K562 (cell line): ENCODE data around the gene OBSCN. TPM values are rescaled to one million over a fixed set of nuclear protein-coding genes. Genes with fewer than 3 reads are reported as not detected.

ENCODE experiments used
- ATAC-seq: fragments of 200-7000 bp; cut with Tn5 transposase; 3 replicates; pipeline ENCODE4 v1.9.1; 2020; ENCODE audit warnings: moderate library complexity
- BruUV-seq: library from RNA; stranded (reverse); fragments of 400-500 nt; replicated peaks from 2 replicates; lab custom pipeline; 2021; lab: Mats Ljungman, UMichigan
- CTCF ChIA-PET: fragments of 300-600 bp; formaldehyde crosslinking; extraction: SDS; loops from one replicate; lab custom pipeline; 2021; ENCODE audit warnings: low intra/inter-chr PET ratio; lab: Yijun Ruan, JAX
- POLR2A ChIA-PET: fragments of 300-600, 350-650 bp; sonication (Branson Sonifier 250); formaldehyde crosslinking; extraction: SDS; loops from one replicate; lab custom pipeline; 2021; ENCODE audit warnings: antibody characterized with exemption, inconsistent platforms; lab: Yijun Ruan, JAX
- DNase-seq, 4 experiments: peaks; one replicate each; pipeline versions ENCODE4 v3.0.0 to v3.0.0-alpha.2; 2011 to 2018; ENCODE audit warnings: low spot score in 3 of 4, mixed read lengths in 3 of 4; ENCODE audit errors: extremely low read depth in 1 of 4
- FAIRE-seq: peaks from 2 replicates; lab custom pipeline; 2011; peaks lifted over from hg19 to GRCh38; lab: Jason Lieb, UNC
- H2AFZ ChIP-seq: 2 replicates; pipeline ENCODE4 v1.6.0; 2011; ENCODE audit warnings: low read depth, low read length, control low read depth, inconsistent platforms
- H3K27ac ChIP-seq: fragments of 200-600 bp; 3 replicates; pipeline ENCODE4 v1.8.0; 2011; ENCODE audit warnings: low read depth, mild to moderate bottlenecking, control low read depth, inconsistent platforms, low read length, moderate library complexity, mixed read lengths; ENCODE audit errors: extremely low read depth
- H3K27me3 ChIP-seq, 2 experiments: fragments of 300-600 bp in 1 of 2; 2 replicates in 1 of 2; 3 replicates in 1 of 2; pipeline versions ENCODE4 v1.6.0 to v1.8.0; 2011; ENCODE audit warnings: inconsistent platforms in 2 of 2, low read length in 2 of 2, mild to moderate bottlenecking in 1 of 2, mixed read lengths in 1 of 2, moderate library complexity in 1 of 2; ENCODE audit not compliant: control insufficient read depth in 2 of 2, insufficient read depth in 2 of 2
- H3K36me3 ChIP-seq: fragments of 300-600 bp; 3 replicates; pipeline ENCODE4 v1.8.0; 2011; ENCODE audit warnings: mild to moderate bottlenecking, low read length, inconsistent platforms; ENCODE audit not compliant: control insufficient read depth, insufficient read depth
- H3K4me1 ChIP-seq, 2 experiments: fragments of 200-600 bp in 1 of 2; replicated peaks in 1 of 2; 2 replicates in 1 of 2; 3 replicates in 1 of 2; pipeline versions ENCODE4 v1.5.1 to v1.8.0; 2011; ENCODE audit warnings: inconsistent platforms in 2 of 2, low read length in 2 of 2, mild to moderate bottlenecking in 1 of 2, mixed read lengths in 1 of 2, moderate library complexity in 1 of 2; ENCODE audit not compliant: control insufficient read depth in 2 of 2, insufficient read depth in 2 of 2
- H3K4me2 ChIP-seq: 2 replicates; pipeline ENCODE4 v1.6.1; 2011; ENCODE audit warnings: low read length, control low read depth, inconsistent platforms, mixed read lengths; ENCODE audit not compliant: insufficient read depth
- H3K4me3 ChIP-seq: fragments of 200-600 bp; sonication (generic), shearing (Covaris generic); 2 replicates; pipeline ENCODE4 v1.5.1; 2016; ENCODE audit warnings: control low read depth, inconsistent platforms
- H3K79me2 ChIP-seq: fragments of 200-600 bp; 3 replicates; pipeline ENCODE4 v1.8.0; 2011; ENCODE audit warnings: low read length, inconsistent platforms; ENCODE audit not compliant: control insufficient read depth, insufficient read depth
- H3K9ac ChIP-seq, 2 experiments: 2 replicates each; pipeline versions ENCODE4 v1.6.0 to v1.6.1; 2011; ENCODE audit warnings: low read depth in 2 of 2, low read length in 2 of 2, control low read depth in 1 of 2, inconsistent platforms in 1 of 2, mild to moderate bottlenecking in 1 of 2, mixed read lengths in 1 of 2; ENCODE audit not compliant: insufficient read depth in 1 of 2
- H3K9me1 ChIP-seq: one replicate; pipeline ENCODE4 v1.6.0; 2011; ENCODE audit warnings: inconsistent platforms, mild to moderate bottlenecking, low read length, moderate library complexity; ENCODE audit not compliant: control insufficient read depth, insufficient read depth
- H3K9me3 ChIP-seq: replicated peaks from 2 replicates; pipeline ENCODE4 v1.5.1; 2011; ENCODE audit warnings: low read depth, low read length, inconsistent platforms; ENCODE audit not compliant: control insufficient read depth, insufficient read depth
- H4K20me1 ChIP-seq: replicated peaks from 2 replicates; pipeline ENCODE4 v1.6.1; 2011; ENCODE audit warnings: low read length, inconsistent platforms, mixed read lengths; ENCODE audit not compliant: control insufficient read depth, insufficient read depth
- EP300 ChIP-seq: IDR thresholded peaks from 2 replicates; pipeline ENCODE4 v1.6.1; 2012; ENCODE audit warnings: low read length, improper control_type of control experiment
- TAF15 ChIP-seq: fragments of 200-400 bp; formaldehyde crosslinking; IDR thresholded peaks from 2 replicates; pipeline ENCODE4 v1.6.1; 2017; ENCODE audit warnings: mild to moderate bottlenecking, low read depth, low read length, moderate library complexity
- ZBTB7A ChIP-seq: IDR thresholded peaks from 2 replicates; pipeline ENCODE4 v1.6.1; 2011; ENCODE audit warnings: low read depth, mild to moderate bottlenecking, low read length, moderate library complexity, borderline replicate concordance; ENCODE audit not compliant: control insufficient read depth
- ZNF551 ChIP-seq: fragments of 250-450 bp; sonication (Bioruptor Pico); IDR thresholded peaks from 2 replicates; pipeline ENCODE4 v1.5.0; 2021; ENCODE audit warnings: mild to moderate bottlenecking, moderate library complexity
- WGBS: fragments of 100-300 bp; shearing (Covaris generic); methylation state at CpG from one replicate; pipeline ENCODE4 v1.1.6; 2016; ENCODE audit warnings: low coverage, mixed read lengths; ENCODE audit not compliant: insufficient coverage; ENCODE audit errors: missing lambda C conversion rate; 5-methylcytosine and 5-hydroxymethylcytosine counted together
- in situ Hi-C: fragments of 300-500 bp; cut with MboI; formaldehyde crosslinking; loops from 4 replicates; pipeline ENCODE4 v1.15.0; 2018; ENCODE audit warnings: inconsistent platforms, mixed read lengths
- intact Hi-C: fragments of 100-400 bp; cut with micrococcal nuclease; formaldehyde crosslinking; loops from 2 replicates; pipeline ENCODE4 v1.14.2; 2022
- polyA plus RNA-seq, 8 experiments: library from polyadenylated mRNA; depleted of rRNA in 4 of 8; stranded (reverse) in 5 of 8; unstranded in 3 of 8; fragments of >200 nt; fragmentation: Nextera tagmentation in 2 of 8; fragmentation: Illumina TruSeq in 1 of 8; extraction: Ambion mirVana in 2 of 8; extraction: Trizol in 1 of 8; gene quantifications; 2 replicates each; pipeline versions ENCODE4 v1.2.1 to v1.2.3, GENCODE V29; 2011 to 2014; ENCODE audit warnings: inconsistent platforms in 1 of 8, missing spikeins in 1 of 8
- total RNA-seq, 7 experiments: library from RNA; depleted of rRNA in 6 of 7; stranded (reverse); fragments of >200 nt in 6 of 7; fragmentation: Illumina TruSeq in 2 of 7; extraction: Trizol in 2 of 7; gene quantifications; 2 replicates each; pipeline versions ENCODE4 v1.2.1 to v1.2.3, GENCODE V29; 2011 to 2021; ENCODE audit warnings: low replicate concordance in 1 of 7
- TF ChIP-seq, protein P1 (sequence below): sonication (generic); formaldehyde crosslinking; IDR thresholded peaks from 2 replicates; pipeline ENCODE4 v1.8.0; 2023; ENCODE audit warnings: missing genetic modification reagents, mild to moderate bottlenecking, borderline replicate concordance

The OBSCN gene
- total and polyA plus RNA-seq, 9 of the 15 experiments (the other 6 are each of a cell fraction or from before 2014, with no cell fraction given), result 0.18 to 19.7 (median 3.6) TPM

DNA sequence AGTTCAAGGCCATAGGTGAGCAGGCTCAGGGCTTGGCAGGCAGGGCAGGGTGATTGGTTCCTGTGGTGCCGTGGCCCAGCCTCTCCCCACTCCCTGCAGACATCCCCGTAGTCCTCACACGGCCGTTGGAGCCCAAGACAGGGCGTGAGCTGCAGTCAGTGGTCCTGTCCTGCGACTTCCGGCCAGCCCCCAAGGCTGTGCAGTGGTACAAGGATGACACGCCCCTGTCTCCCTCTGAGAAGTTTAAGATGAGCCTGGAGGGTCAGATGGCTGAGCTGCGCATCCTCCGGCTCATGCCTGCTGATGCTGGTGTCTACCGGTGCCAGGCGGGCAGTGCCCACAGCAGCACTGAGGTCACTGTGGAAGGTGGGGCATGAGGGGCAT, 71.9 kb downstream of the OBSCN start (continued):
- TF ChIP-seq TAF15, result no peak

DNA sequence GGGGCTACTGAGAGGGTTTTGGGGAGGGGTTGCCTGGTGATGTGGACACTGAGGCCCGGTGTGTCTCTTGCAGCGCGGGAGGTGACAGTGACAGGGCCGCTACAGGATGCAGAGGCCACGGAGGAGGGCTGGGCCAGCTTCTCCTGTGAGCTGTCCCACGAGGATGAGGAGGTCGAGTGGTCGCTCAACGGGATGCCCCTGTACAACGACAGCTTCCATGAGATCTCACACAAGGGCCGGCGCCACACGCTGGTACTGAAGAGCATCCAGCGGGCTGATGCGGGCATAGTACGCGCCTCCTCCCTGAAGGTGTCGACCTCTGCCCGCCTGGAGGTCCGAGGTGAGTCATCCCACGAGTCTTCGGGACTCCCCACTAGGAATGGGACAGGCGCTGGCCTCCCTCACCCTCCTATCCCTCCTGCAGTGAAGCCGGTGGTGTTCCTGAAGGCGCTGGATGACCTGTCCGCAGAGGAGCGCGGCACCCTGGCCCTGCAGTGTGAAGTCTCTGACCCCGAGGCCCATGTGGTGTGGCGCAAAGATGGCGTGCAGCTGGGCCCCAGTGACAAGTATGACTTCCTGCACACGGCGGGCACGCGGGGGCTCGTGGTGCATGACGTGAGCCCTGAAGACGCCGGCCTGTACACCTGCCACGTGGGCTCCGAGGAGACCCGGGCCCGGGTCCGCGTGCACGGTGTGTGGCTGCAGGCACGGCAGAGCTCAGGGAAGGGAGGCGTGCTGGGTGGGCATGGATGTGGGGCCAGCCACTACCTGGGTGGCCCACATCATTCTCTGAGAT, 72.5 kb downstream of the OBSCN start:
- Histone ChIP-seq H3K4me2 (no peak overlapping the region), H3K36me3 (no peaks in the 10 kb centered on the region), H4K20me1 (no peaks in the 10 kb centered on the region; the same call in 1 of the 2 replicates), H3K27me3 (no peaks in the 10 kb centered on the region), H3K4me1 (peaks cover under 1 to 65% of the 10 kb centered on the region in 2 experiments; a peak in 3 of 5 replicates), H3K27ac (no peak overlapping the region), H3K9me3 (no peaks in the 10 kb centered on the region), H3K9ac (0 out of 4 replicates have a peak overlapping the region, but pooled peaks of 1 of the 2 experiments have one; percentile 13), H3K79me2 (no peaks in the 10 kb centered on the region; the same call in 2 of the 3 replicates), H3K9me1 (no peaks in the 10 kb centered on the region), H3K4me3 (no peak overlapping the region), H2AFZ (no peak overlapping the region)
- FAIRE-seq (no peak), DNase-seq (no peak), ATAC-seq (no peak)
- intact Hi-C loops (no loop called here), in situ Hi-C loops (no loop called here)
- CTCF ChIA-PET, result no interaction called here
- POLR2A ChIA-PET, result interaction anchor here (0.5 to 1.0 kb wide), 4 partner anchors 10 to 1061 kb away, joined by 3 to 4 read pairs (median 4); no protein-coding TSS in a partner anchor
- no TSS peak for BruUV-seq
- 53% methylated on average over 46 of the region's 48 CpGs for WGBS
- TF ChIP-seq ZNF551 (CRISPR knock-in tag) (no peak), ZBTB7A (no peak), EP300 (no peak)
- TF ChIP-seq, protein P1, sequence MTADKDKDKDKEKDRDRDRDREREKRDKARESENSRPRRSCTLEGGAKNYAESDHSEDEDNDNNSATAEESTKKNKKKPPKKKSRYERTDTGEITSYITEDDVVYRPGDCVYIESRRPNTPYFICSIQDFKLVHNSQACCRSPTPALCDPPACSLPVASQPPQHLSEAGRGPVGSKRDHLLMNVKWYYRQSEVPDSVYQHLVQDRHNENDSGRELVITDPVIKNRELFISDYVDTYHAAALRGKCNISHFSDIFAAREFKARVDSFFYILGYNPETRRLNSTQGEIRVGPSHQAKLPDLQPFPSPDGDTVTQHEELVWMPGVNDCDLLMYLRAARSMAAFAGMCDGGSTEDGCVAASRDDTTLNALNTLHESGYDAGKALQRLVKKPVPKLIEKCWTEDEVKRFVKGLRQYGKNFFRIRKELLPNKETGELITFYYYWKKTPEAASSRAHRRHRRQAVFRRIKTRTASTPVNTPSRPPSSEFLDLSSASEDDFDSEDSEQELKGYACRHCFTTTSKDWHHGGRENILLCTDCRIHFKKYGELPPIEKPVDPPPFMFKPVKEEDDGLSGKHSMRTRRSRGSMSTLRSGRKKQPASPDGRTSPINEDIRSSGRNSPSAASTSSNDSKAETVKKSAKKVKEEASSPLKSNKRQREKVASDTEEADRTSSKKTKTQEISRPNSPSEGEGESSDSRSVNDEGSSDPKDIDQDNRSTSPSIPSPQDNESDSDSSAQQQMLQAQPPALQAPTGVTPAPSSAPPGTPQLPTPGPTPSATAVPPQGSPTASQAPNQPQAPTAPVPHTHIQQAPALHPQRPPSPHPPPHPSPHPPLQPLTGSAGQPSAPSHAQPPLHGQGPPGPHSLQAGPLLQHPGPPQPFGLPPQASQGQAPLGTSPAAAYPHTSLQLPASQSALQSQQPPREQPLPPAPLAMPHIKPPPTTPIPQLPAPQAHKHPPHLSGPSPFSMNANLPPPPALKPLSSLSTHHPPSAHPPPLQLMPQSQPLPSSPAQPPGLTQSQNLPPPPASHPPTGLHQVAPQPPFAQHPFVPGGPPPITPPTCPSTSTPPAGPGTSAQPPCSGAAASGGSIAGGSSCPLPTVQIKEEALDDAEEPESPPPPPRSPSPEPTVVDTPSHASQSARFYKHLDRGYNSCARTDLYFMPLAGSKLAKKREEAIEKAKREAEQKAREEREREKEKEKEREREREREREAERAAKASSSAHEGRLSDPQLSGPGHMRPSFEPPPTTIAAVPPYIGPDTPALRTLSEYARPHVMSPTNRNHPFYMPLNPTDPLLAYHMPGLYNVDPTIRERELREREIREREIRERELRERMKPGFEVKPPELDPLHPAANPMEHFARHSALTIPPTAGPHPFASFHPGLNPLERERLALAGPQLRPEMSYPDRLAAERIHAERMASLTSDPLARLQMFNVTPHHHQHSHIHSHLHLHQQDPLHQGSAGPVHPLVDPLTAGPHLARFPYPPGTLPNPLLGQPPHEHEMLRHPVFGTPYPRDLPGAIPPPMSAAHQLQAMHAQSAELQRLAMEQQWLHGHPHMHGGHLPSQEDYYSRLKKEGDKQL (CRISPR knock-in tag), result no peak
